Measurements from ENCODE around the gene DCAF5.

DNA sequence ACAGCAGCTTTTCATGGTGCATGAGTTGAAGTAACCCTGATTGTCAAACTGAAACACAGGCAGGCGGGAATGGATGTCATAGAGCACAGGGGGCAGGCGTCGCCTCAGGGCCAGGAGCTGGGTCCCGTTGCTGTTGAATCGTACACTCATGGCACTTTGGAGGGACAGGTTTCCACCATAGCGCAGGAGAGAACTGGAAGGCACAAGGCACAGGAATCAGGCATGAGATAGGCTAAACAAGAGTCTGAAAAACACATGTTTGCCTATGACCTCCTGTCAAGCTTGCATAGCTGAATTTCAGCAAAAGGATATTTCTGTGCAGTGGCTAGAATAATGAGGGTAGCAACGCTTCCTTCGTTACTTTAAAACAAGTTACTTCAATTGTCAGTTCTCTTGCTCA is 61.2 kb downstream of the DCAF5 start:
- TF ChIP-seq, protein P1, sequence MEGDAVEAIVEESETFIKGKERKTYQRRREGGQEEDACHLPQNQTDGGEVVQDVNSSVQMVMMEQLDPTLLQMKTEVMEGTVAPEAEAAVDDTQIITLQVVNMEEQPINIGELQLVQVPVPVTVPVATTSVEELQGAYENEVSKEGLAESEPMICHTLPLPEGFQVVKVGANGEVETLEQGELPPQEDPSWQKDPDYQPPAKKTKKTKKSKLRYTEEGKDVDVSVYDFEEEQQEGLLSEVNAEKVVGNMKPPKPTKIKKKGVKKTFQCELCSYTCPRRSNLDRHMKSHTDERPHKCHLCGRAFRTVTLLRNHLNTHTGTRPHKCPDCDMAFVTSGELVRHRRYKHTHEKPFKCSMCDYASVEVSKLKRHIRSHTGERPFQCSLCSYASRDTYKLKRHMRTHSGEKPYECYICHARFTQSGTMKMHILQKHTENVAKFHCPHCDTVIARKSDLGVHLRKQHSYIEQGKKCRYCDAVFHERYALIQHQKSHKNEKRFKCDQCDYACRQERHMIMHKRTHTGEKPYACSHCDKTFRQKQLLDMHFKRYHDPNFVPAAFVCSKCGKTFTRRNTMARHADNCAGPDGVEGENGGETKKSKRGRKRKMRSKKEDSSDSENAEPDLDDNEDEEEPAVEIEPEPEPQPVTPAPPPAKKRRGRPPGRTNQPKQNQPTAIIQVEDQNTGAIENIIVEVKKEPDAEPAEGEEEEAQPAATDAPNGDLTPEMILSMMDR (IDR thresholded peaks at IDR 0.05), result no peak
- TF ChIP-seq POLR2A (IDR thresholded peaks at IDR 0.05) (no peak), EP300 (IDR thresholded peaks at IDR 0.05) (no peak)

Measured in ovary (tissue), 3 donors.